ENCODE results near the gene CPNE5. TPM values are rescaled to one million over a fixed set of nuclear protein-coding genes. Genes with fewer than 3 reads are reported as not detected.

The CPNE5 gene
- polyA plus RNA-seq, 1 donor (not counting 4 experiments of a cell fraction or from before 2014, with no cell fraction given): 0.05 TPM

DNA sequence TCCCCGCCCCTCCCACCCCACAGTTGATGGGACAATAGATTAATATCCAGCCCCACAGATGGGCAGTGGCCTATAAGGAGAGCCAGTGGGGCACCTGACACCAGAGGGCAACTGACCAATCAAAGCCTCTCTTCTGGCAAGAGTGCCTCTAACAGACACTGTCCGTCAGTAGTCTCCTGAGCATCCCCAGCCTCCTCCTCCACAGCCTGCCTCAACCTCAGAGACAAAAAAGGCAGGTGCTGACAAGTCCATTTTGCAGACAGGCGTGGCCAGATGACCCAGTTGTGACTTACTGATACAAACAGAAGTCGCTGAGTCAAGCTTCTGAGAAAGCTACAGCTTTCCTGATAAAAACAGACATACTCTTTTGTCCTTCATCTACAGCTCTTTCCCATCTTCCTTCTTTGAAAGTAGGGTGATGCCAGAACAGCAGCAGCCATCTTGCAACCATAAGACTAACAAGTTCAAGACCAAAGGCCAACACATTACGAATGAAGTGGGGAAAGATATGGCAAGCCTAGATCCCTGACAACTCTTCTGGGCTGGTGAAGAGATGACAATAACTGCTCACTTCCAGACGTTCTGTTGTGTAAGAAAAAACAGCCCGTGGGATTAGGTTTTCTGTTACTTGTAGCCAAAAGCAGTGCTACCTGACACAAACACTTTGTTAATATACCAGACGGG is 23.1 kb upstream of the CPNE5 start:
- peaks cover 42% of the 10 kb centered on the region for H3K79me2 ChIP-seq (ENCODE audit: control insufficient read depth, insufficient read depth, low read length)
- H3K4me3 ChIP-seq (ENCODE audit: control insufficient read depth in 2 of 3, extremely low read depth in 1 of 3, insufficient read depth in 2 of 3, low read depth in 1 of 3, low read length in 3 of 3): no peak overlapping the region
- H4K20me1 ChIP-seq (ENCODE audit: control insufficient read depth, extremely low read depth, insufficient read depth, low read length): no peaks in the 10 kb centered on the region
- dilution Hi-C loops (cut with MboI; ENCODE audit: extremely low pct_ligation_motif_present, low sequenced_read_pairs): no loop called here
- H3K27me3 ChIP-seq (ENCODE audit: control insufficient read depth, extremely low read depth, insufficient read depth, low read length): no peaks in the 10 kb centered on the region
- no peak for TF ChIP-seq EZH2 (IDR thresholded peaks at IDR 0.05; ENCODE audit: low read length)
- TF ChIP-seq, protein P1, sequence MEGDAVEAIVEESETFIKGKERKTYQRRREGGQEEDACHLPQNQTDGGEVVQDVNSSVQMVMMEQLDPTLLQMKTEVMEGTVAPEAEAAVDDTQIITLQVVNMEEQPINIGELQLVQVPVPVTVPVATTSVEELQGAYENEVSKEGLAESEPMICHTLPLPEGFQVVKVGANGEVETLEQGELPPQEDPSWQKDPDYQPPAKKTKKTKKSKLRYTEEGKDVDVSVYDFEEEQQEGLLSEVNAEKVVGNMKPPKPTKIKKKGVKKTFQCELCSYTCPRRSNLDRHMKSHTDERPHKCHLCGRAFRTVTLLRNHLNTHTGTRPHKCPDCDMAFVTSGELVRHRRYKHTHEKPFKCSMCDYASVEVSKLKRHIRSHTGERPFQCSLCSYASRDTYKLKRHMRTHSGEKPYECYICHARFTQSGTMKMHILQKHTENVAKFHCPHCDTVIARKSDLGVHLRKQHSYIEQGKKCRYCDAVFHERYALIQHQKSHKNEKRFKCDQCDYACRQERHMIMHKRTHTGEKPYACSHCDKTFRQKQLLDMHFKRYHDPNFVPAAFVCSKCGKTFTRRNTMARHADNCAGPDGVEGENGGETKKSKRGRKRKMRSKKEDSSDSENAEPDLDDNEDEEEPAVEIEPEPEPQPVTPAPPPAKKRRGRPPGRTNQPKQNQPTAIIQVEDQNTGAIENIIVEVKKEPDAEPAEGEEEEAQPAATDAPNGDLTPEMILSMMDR (optimal IDR thresholded peaks at IDR 0.05 in 1 of 3, IDR thresholded peaks at IDR 0.05 in 1 of 3, conservative IDR thresholded peaks at IDR 0.05 in 1 of 3; ENCODE audit: extremely low read depth in 1 of 3, insufficient read depth in 2 of 3, low read length in 3 of 3): no peak
- FAIRE-seq: peak; percentile 81
- peak; percentile 35 for DNase-seq (ENCODE audit: low read depth, low spot score)
- no peak overlapping the region for H2AFZ ChIP-seq (ENCODE audit: control insufficient read depth, low read length)
- no peaks in the 10 kb centered on the region for H3K9me3 ChIP-seq (ENCODE audit: control insufficient read depth, low read depth, low read length)
- peak overlapping the region; percentile 17 for H3K4me2 ChIP-seq (ENCODE audit: control insufficient read depth, extremely low read depth, insufficient read depth, low read depth, low read length)
- H3K9me1 ChIP-seq (ENCODE audit: control insufficient read depth, extremely low read depth, insufficient read depth, low read length): no peaks in the 10 kb centered on the region
- peaks cover 6 to 9% of the 10 kb centered on the region in 2 experiments for H3K36me3 ChIP-seq (ENCODE audit: control insufficient read depth in 2 of 2, extremely low read depth in 1 of 2, insufficient read depth in 2 of 2, low read length in 2 of 2)
- no peak overlapping the region for H3K9ac ChIP-seq (ENCODE audit: control insufficient read depth, extremely low read depth, insufficient read depth, low read length)
- H3K4me1 ChIP-seq (ENCODE audit: control insufficient read depth, extremely low read depth, insufficient read depth, low read length): peaks cover 14% of the 10 kb centered on the region
- H3K27ac ChIP-seq (ENCODE audit: control insufficient read depth, insufficient read depth, low read length): peak overlapping the region; percentile 10

DNA sequence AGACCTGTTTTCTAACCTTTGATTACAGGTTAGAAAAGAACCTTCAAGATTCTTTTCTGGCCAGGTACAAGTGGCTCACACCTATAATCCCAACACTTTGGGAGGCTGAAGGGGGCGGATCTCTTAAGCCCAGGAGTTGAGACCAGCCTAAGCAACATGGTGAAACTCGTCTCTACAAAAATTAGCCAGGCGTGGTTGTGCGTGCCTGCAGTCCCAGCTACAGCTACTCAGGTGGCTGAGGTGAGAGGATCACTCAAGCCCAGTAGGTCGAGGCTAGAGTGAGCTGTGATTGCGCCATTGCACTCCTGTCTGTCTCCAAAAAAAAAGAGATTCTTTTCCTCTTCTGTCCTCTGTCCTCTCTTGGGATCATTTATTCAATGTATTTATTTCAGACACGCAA is 20.9 kb upstream of the CPNE5 start:
- dilution Hi-C loops (cut with MboI; ENCODE audit: extremely low pct_ligation_motif_present, low sequenced_read_pairs): no loop called here
- Histone ChIP-seq H3K27ac (ENCODE audit: control insufficient read depth, insufficient read depth, low read length) (no peak overlapping the region), H3K4me3 (ENCODE audit: control insufficient read depth in 2 of 3, extremely low read depth in 1 of 3, insufficient read depth in 2 of 3, low read depth in 1 of 3, low read length in 3 of 3) (no peak overlapping the region), H3K9ac (ENCODE audit: control insufficient read depth, extremely low read depth, insufficient read depth, low read length) (no peak overlapping the region), H3K79me2 (ENCODE audit: control insufficient read depth, insufficient read depth, low read length) (peaks cover 30% of the 10 kb centered on the region), H3K36me3 (ENCODE audit: control insufficient read depth in 2 of 2, extremely low read depth in 1 of 2, insufficient read depth in 2 of 2, low read length in 2 of 2) (peaks cover 6 to 16% of the 10 kb centered on the region in 2 experiments), H3K27me3 (ENCODE audit: control insufficient read depth, extremely low read depth, insufficient read depth, low read length) (no peaks in the 10 kb centered on the region), H3K9me3 (ENCODE audit: control insufficient read depth, low read depth, low read length) (no peaks in the 10 kb centered on the region), H2AFZ (ENCODE audit: control insufficient read depth, low read length) (no peak overlapping the region), H3K4me2 (ENCODE audit: control insufficient read depth, extremely low read depth, insufficient read depth, low read depth, low read length) (no peak overlapping the region), H4K20me1 (ENCODE audit: control insufficient read depth, extremely low read depth, insufficient read depth, low read length) (no peaks in the 10 kb centered on the region), H3K4me1 (ENCODE audit: control insufficient read depth, extremely low read depth, insufficient read depth, low read length) (peaks cover 14% of the 10 kb centered on the region), H3K9me1 (ENCODE audit: control insufficient read depth, extremely low read depth, insufficient read depth, low read length) (no peaks in the 10 kb centered on the region)
- no peak for DNase-seq (ENCODE audit: low read depth, low spot score)
- no peak for TF ChIP-seq EZH2 (IDR thresholded peaks at IDR 0.05; ENCODE audit: low read length)
- TF ChIP-seq, protein P1 (optimal IDR thresholded peaks at IDR 0.05 in 1 of 3, IDR thresholded peaks at IDR 0.05 in 1 of 3, conservative IDR thresholded peaks at IDR 0.05 in 1 of 3; ENCODE audit: extremely low read depth in 1 of 3, insufficient read depth in 2 of 3, low read length in 3 of 3): no peak
- no peak for FAIRE-seq

All from keratinocyte (primary cell).